Stomach (tissue), 4 donors: ENCODE results near the gene LPAR1.

Experiments used
- EP300 ChIP-seq: sonication (generic); formaldehyde crosslinking; IDR thresholded peaks from one replicate; pipeline ENCODE4 v1.6.1; 2017; ENCODE audit warnings: antibody characterized with exemption
- POLR2A ChIP-seq, 4 donors: fragments of 450-650 bp; IDR thresholded peaks; one replicate each; pipeline ENCODE4 v1.6.1; 2016; ENCODE audit warnings: antibody characterized with exemption in 4 of 4, control low read depth in 2 of 4, mild to moderate bottlenecking in 1 of 4, moderate library complexity in 1 of 4
- POLR2AphosphoS5 ChIP-seq, 3 donors: sonication (generic); formaldehyde crosslinking; IDR thresholded peaks; one replicate each; pipeline ENCODE4 v1.6.1; 2016; ENCODE audit warnings: antibody characterized with exemption in 3 of 3
- TF ChIP-seq, protein P1 (sequence below), 7 experiments: fragments of 450-650 bp in 4 of 7; fragments of 200-600 bp in 3 of 7; sonication (generic) in 3 of 7; IDR thresholded peaks; one replicate each; pipeline ENCODE4 v1.5.1; 2016 to 2019; ENCODE audit warnings: antibody characterized with exemption in 7 of 7, control low read depth in 2 of 7, mild to moderate bottlenecking in 1 of 7

DNA sequence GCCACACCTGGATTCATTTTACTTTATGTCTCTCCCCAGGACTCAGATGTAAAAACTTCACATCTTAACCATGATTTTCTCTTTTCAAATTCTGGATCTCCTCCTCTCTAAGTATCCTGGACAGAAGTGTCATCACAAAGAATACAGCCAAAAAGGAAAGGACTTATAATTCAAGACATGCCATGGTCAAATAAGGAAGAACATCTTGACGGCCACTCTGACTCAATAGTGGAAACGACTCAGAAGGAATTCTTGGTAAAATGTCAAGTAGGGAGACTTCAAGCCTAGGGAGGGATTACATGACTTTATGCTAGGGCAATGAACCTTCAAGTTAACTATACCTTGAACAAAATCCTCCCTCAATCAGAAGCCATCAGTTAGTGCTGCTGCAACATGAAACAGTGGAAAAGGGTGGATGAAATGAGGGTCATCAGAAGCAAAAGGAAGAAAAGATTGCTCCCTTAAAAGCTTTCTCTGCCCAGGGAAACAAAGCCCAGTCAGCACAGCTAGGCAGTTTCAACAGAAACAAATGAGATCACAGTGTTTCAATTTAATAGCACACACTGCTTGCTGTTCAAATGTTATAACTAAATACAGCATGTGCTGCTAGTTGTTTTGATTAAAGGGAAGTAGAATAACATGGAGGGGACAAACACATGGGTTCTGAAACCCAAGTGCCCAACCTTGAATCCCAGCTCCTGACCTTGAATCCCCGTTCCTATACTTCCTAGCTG lies 101.4 kb downstream of the LPAR1 start:
- TF ChIP-seq POLR2A (IDR thresholded peaks at IDR 0.05) (no peak), POLR2AphosphoS5 (IDR thresholded peaks at IDR 0.05) (no peak), EP300 (no peak)
- TF ChIP-seq, protein P1, sequence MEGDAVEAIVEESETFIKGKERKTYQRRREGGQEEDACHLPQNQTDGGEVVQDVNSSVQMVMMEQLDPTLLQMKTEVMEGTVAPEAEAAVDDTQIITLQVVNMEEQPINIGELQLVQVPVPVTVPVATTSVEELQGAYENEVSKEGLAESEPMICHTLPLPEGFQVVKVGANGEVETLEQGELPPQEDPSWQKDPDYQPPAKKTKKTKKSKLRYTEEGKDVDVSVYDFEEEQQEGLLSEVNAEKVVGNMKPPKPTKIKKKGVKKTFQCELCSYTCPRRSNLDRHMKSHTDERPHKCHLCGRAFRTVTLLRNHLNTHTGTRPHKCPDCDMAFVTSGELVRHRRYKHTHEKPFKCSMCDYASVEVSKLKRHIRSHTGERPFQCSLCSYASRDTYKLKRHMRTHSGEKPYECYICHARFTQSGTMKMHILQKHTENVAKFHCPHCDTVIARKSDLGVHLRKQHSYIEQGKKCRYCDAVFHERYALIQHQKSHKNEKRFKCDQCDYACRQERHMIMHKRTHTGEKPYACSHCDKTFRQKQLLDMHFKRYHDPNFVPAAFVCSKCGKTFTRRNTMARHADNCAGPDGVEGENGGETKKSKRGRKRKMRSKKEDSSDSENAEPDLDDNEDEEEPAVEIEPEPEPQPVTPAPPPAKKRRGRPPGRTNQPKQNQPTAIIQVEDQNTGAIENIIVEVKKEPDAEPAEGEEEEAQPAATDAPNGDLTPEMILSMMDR (IDR thresholded peaks at IDR 0.05): no peak
